ENCODE results near the gene C17orf75.

The C17orf75 gene

GRCh38 chr17:32278815-32279214 is 63.2 kb downstream of the C17orf75 start:
- no peak for DNase-seq (ENCODE audit: low spot score)

Measured in SK-N-DZ (cell line).